IMR-90 (cell line): Measurements from ENCODE around the gene SPC25. TPM values are rescaled to one million over a fixed set of nuclear protein-coding genes. Genes with fewer than 3 reads are reported as not detected.

Source experiments
- ATAC-seq: fragments of 200-7000 bp; cut with Tn5 transposase; 2 replicates; pipeline ENCODE4 v1.9.1; 2020; ENCODE audit warnings: low read depth, mild to moderate bottlenecking, moderate library complexity
- BruUV-seq: library from RNA; stranded (reverse); fragments of 400-500 nt; replicated peaks from 2 replicates; lab custom pipeline; 2021; lab: Mats Ljungman, UMichigan
- CTCF ChIA-PET: fragments of 300-600 bp; formaldehyde crosslinking; extraction: SDS; loops from one replicate; lab custom pipeline; 2021; ENCODE audit warnings: antibody characterized with exemption; lab: Yijun Ruan, JAX
- POLR2A ChIA-PET: fragments of 300-600 bp; sonication (Branson Sonifier 250); formaldehyde crosslinking; loops from one replicate; lab custom pipeline; 2022; ENCODE audit warnings: antibody characterized with exemption; ENCODE audit not compliant: unreplicated experiment; lab: Charles Lee
- DNase-seq: peaks from one replicate; pipeline ENCODE4 v3.0.0; 2013
- H2AFZ ChIP-seq: replicated peaks from 2 replicates; pipeline ENCODE3; 2013; ENCODE audit warnings: low read length, mild to moderate bottlenecking; ENCODE audit not compliant: poor library complexity
- H2AK5ac ChIP-seq: 2 replicates; pipeline ENCODE4 v1.6.1; 2013; ENCODE audit warnings: low read depth, low read length, inconsistent platforms
- H2AK9ac ChIP-seq: replicated peaks from 2 replicates; pipeline ENCODE3; 2013; ENCODE audit warnings: mild to moderate bottlenecking, low read depth, low read length, moderate library complexity; ENCODE audit not compliant: poor library complexity
- H2BK120ac ChIP-seq: 2 replicates; pipeline ENCODE4 v1.6.1; 2013; ENCODE audit warnings: low read depth, low read length, inconsistent platforms
- H2BK15ac ChIP-seq: 3 replicates; pipeline ENCODE4 v1.6.1; 2013; ENCODE audit warnings: low read depth, low read length, inconsistent platforms
- H2BK20ac ChIP-seq: 2 replicates; pipeline ENCODE4 v1.6.1; 2013; ENCODE audit warnings: low read depth, mild to moderate bottlenecking, inconsistent platforms, low read length, moderate library complexity
- H2BK5ac ChIP-seq: 2 replicates; pipeline ENCODE4 v1.6.1; 2013; ENCODE audit warnings: mild to moderate bottlenecking, low read depth, low read length, inconsistent platforms; ENCODE audit not compliant: poor library complexity, severe bottlenecking
- H3K14ac ChIP-seq: replicated peaks from 2 replicates; pipeline ENCODE4 v1.6.1; 2013; ENCODE audit warnings: low read depth, low read length, inconsistent platforms
- H3K18ac ChIP-seq: 2 replicates; pipeline ENCODE4 v1.6.1; 2013; ENCODE audit warnings: low read depth, low read length, control low read depth
- H3K23ac ChIP-seq: 2 replicates; pipeline ENCODE4 v1.6.1; 2013; ENCODE audit warnings: low read depth, low read length, inconsistent platforms
- H3K27ac ChIP-seq: 2 replicates; pipeline ENCODE4 v1.5.1; 2013; ENCODE audit warnings: mild to moderate bottlenecking, control low read depth, low read length; ENCODE audit not compliant: insufficient read depth
- H3K27me3 ChIP-seq: 2 replicates; pipeline ENCODE4 v1.6.1; 2013; ENCODE audit warnings: low read length; ENCODE audit not compliant: control insufficient read depth, insufficient read depth
- H3K36me3 ChIP-seq: 2 replicates; pipeline ENCODE4 v1.6.1; 2013; ENCODE audit warnings: low read length, mixed read lengths; ENCODE audit not compliant: control insufficient read depth, insufficient read depth
- H3K4ac ChIP-seq: 2 replicates; pipeline ENCODE4 v1.6.1; 2013; ENCODE audit warnings: low read depth, low read length, inconsistent platforms
- H3K4me1 ChIP-seq: 2 replicates; pipeline ENCODE4 v1.6.1; 2013; ENCODE audit warnings: low read length, mixed read lengths; ENCODE audit not compliant: control insufficient read depth, insufficient read depth
- H3K4me2 ChIP-seq: 2 replicates; pipeline ENCODE4 v1.6.1; 2013; ENCODE audit warnings: low read depth, mild to moderate bottlenecking, control low read depth, low read length, moderate library complexity
- H3K4me3 ChIP-seq: 2 replicates; pipeline ENCODE4 v1.5.1; 2013; ENCODE audit warnings: low read depth, mild to moderate bottlenecking, control low read depth, low read length, moderate library complexity; ENCODE audit not compliant: insufficient read depth
- H3K56ac ChIP-seq: 2 replicates; pipeline ENCODE4 v1.6.1; 2013; ENCODE audit warnings: low read length, inconsistent platforms; ENCODE audit not compliant: insufficient read depth; ENCODE audit errors: extremely low read depth
- H3K79me1 ChIP-seq, 2 experiments: 2 replicates each; pipeline ENCODE4 v1.6.1; 2013; ENCODE audit warnings: low read length in 2 of 2, inconsistent platforms in 1 of 2, low read depth in 1 of 2
- H3K9ac ChIP-seq: 2 replicates; pipeline ENCODE4 v1.6.1; 2013; ENCODE audit warnings: low read depth, low read length, control low read depth
- H3K9me1 ChIP-seq: 2 replicates; pipeline ENCODE4 v1.6.1; 2013; ENCODE audit warnings: low read length, inconsistent platforms; ENCODE audit not compliant: insufficient read depth
- H3K9me3 ChIP-seq: 2 replicates; pipeline ENCODE4 v1.6.1; 2013; ENCODE audit warnings: low read length; ENCODE audit not compliant: control insufficient read depth, insufficient read depth
- H4K20me1 ChIP-seq: 2 replicates; pipeline ENCODE4 v1.6.1; 2013; ENCODE audit warnings: low read length, inconsistent platforms; ENCODE audit not compliant: insufficient read depth
- H4K5ac ChIP-seq: 2 replicates; pipeline ENCODE4 v1.6.1; 2013; ENCODE audit warnings: mild to moderate bottlenecking, low read depth, low read length, control low read depth
- H4K8ac ChIP-seq, 2 experiments: 2 replicates each; pipeline ENCODE4 v1.6.1; 2013; ENCODE audit warnings: low read depth in 2 of 2, low read length in 2 of 2, control low read depth in 1 of 2, inconsistent platforms in 1 of 2
- H4K91ac ChIP-seq: 2 replicates; pipeline ENCODE4 v1.6.1; 2013; ENCODE audit warnings: low read depth, low read length, inconsistent platforms; ENCODE audit not compliant: insufficient read depth
- BHLHE40 ChIP-seq: fragments of 150-350 bp; IDR thresholded peaks from 2 replicates; pipeline ENCODE4 v1.6.1; 2016; ENCODE audit warnings: mild to moderate bottlenecking, low read depth, low read length
- CHD1 ChIP-seq: IDR thresholded peaks from 2 replicates; pipeline ENCODE4 v1.6.1; 2012; ENCODE audit warnings: low read depth, low read length, improper control_type of control experiment
- dilution Hi-C: fragments of 300-500 bp; cut with HindIII; formaldehyde crosslinking; loops from one replicate; pipeline ENCODE4 v1.14.3; 2018; ENCODE audit warnings: low sequenced_read_pairs; ENCODE audit not compliant: unreplicated experiment
- in situ Hi-C: fragments of 300-500 bp; cut with MboI; formaldehyde crosslinking; loops from 3 replicates; pipeline ENCODE4 v1.14.3; 2019; ENCODE audit warnings: low sequenced_read_pairs, inconsistent platforms, mixed read lengths
- intact Hi-C: fragments of 100-400 bp; cut with micrococcal nuclease; formaldehyde crosslinking; loops from 2 replicates; pipeline ENCODE4 v1.10.0; 2022
- polyA plus RNA-seq, 3 experiments: library from polyadenylated mRNA; depleted of rRNA; stranded (reverse); fragments of >200 nt; gene quantifications; 2 replicates each; pipeline ENCODE4 v1.2.3, GENCODE V29; 2012; ENCODE audit warnings: low replicate concordance in 1 of 3
- total RNA-seq: library from RNA; depleted of rRNA; stranded (reverse); fragments of >200 nt; gene quantifications from 2 replicates; pipeline ENCODE4 v1.2.3, GENCODE V29; 2012

Gene SPC25
- total and polyA plus RNA-seq, 2 of the 4 experiments (the other 2 are of a cell fraction), result 2.0 to 7.1 TPM

DNA sequence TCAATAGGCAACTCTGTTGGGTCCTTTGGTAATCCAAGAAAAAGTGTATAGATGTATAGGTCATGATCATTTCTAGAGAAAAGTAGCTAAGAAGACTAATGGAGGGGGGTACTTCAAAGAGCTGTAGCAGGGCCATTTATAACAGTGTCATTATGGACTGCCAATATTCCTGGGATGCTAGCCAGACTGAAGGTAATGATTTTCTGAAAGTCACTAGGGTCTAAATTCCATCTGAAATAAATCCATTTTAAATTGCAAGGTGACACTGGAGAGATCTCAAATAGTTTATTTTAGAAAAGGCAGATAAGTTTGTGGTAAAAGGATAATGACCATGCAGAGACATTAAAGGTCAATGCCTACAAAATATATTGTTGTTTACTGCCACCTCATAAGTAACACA, 4.5 kb upstream of the SPC25 start:
- dilution Hi-C loops, result no loop called here
- H2BK15ac ChIP-seq, result no peak overlapping the region
- H2BK5ac ChIP-seq, result no peak overlapping the region
- H4K5ac ChIP-seq, result no peak overlapping the region
- no peaks in the 10 kb centered on the region for H3K36me3 ChIP-seq
- no peaks in the 10 kb centered on the region for H3K4me1 ChIP-seq
- no peaks in the 10 kb centered on the region for H4K20me1 ChIP-seq
- DNase-seq, result no peak
- no peak overlapping the region for H2BK120ac ChIP-seq
- BruUV-seq, result no TSS peak
- no peak overlapping the region for H2AK5ac ChIP-seq
- no peak overlapping the region for H3K27ac ChIP-seq
- no peaks in the 10 kb centered on the region for H3K9me1 ChIP-seq
- no peak overlapping the region for H3K4ac ChIP-seq
- H2AFZ ChIP-seq, result no peak overlapping the region
- no peak overlapping the region for H3K14ac ChIP-seq
- H3K27me3 ChIP-seq, result peaks cover 5% of the 10 kb centered on the region; the same call in 1 of the 2 replicates
- in situ Hi-C loops, result loop anchor here (25.0 kb wide), 1 partner anchor 757 kb away; no protein-coding TSS in a partner anchor
- H3K4me2 ChIP-seq, result no peak overlapping the region
- no peak for TF ChIP-seq CHD1
- no peak for TF ChIP-seq BHLHE40
- H3K4me3 ChIP-seq, result no peak overlapping the region
- no peak overlapping the region for H3K18ac ChIP-seq
- CTCF ChIA-PET, result interaction anchor here (0.8 kb wide), 1 partner anchor 15 kb away, joined by 3 read pairs; no protein-coding TSS in a partner anchor
- H3K9ac ChIP-seq, result no peak overlapping the region
- H3K79me1 ChIP-seq, result peaks cover 2 to 3% of the 10 kb centered on the region in 2 experiments; a peak in 3 of 4 replicates
- H3K9me3 ChIP-seq, result no peaks in the 10 kb centered on the region
- H4K91ac ChIP-seq, result no peak overlapping the region
- no peak overlapping the region for H2AK9ac ChIP-seq
- no peak overlapping the region for H3K23ac ChIP-seq
- POLR2A ChIA-PET, result no interaction called here
- no peak overlapping the region for H3K56ac ChIP-seq
- intact Hi-C loops, result no loop called here
- no peak overlapping the region for H2BK20ac ChIP-seq
- no peak for ATAC-seq
- no peak overlapping the region for H4K8ac ChIP-seq
